ENCODE measurements around the gene PIGZ.

- TF ChIP-seq POLR2A (IDR thresholded peaks at IDR 0.05) = no peak
- no peak for TF ChIP-seq CTCF (IDR thresholded peaks at IDR 0.05)
Observed at GRCh38 chr3:196938124-196938523, 30.5 kb downstream of the PIGZ start.
